LNCAP (cell line): ENCODE data around the gene YPEL1.

ENCODE experiments used
- TF ChIP-seq, protein P1 (sequence below): fragments of 450-650 bp; IDR thresholded peaks from 2 replicates; pipeline ENCODE4 v1.5.1; 2017; ENCODE audit warnings: mild to moderate bottlenecking

The YPEL1 gene

DNA sequence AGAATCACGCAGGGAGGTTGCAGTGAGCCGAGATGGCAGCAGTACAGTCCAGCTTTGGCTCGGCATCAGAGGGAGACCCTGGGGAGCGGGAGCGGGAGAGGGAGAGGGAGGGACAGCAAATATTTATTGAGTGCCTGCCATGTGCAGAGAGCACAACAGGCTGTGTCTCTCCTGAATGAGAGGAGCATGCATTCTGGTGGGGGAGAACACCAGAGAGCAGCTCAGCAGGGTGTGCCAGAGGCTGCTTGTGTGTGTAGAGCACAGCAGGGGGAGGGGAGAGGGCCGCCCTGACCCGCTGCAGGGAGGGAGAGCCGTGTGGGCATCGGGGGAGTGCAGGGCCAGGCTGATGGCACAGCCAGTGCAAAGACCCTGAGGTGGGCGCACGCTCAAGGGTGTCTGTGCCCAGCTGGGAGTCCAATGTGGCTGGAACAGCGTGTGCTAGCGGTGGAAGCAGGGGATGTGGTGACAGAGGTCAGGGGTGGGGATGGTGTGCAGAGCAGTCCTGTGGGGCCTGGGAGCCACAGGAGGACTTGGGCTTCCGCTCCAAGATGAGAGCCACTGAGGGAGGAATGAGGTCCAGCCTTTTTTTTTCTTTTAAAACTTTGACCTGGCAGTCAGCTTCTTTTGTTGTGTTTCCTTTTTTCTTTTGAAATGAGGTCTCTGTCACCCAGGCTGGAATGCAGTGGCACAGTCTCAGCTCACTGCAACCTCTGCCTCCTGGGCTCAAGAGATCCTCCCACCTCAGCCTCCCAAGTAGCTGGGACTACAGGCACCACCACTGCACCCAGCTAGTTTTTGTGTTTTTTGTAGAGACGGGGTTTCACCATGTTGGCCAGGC lies 57.8 kb downstream of the YPEL1 start:
- TF ChIP-seq, protein P1, sequence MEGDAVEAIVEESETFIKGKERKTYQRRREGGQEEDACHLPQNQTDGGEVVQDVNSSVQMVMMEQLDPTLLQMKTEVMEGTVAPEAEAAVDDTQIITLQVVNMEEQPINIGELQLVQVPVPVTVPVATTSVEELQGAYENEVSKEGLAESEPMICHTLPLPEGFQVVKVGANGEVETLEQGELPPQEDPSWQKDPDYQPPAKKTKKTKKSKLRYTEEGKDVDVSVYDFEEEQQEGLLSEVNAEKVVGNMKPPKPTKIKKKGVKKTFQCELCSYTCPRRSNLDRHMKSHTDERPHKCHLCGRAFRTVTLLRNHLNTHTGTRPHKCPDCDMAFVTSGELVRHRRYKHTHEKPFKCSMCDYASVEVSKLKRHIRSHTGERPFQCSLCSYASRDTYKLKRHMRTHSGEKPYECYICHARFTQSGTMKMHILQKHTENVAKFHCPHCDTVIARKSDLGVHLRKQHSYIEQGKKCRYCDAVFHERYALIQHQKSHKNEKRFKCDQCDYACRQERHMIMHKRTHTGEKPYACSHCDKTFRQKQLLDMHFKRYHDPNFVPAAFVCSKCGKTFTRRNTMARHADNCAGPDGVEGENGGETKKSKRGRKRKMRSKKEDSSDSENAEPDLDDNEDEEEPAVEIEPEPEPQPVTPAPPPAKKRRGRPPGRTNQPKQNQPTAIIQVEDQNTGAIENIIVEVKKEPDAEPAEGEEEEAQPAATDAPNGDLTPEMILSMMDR: no peak

DNA sequence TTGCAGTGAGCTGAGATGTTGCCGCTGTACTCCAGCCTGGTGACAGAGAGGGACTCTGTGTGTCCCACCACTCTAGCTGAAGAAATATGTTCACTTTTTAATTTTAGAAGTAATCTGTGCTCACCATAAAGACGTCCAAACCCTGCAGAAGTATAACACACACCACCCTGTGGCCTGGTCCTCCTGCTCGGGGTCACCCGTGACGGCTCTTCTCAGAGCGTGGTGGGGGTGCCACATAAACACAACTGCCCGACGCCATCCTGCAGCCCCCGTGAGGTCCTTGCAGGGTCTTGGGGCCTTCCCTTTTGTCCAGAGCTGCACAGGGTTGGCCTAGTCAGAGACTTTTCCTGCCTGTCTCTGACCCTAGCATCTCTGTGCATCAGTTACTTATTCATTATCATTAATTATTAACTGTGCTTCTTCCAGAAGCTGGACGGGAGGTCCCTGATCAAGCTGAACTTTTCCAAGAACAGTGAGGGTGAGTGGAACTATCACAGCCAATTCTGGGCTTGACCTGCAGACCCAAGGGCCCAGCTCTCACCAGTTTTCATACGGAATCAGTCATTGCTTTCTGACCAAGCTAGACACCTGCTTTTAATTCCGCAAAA lies 60.9 kb downstream of the YPEL1 start:
- TF ChIP-seq, protein P1: no peak

DNA sequence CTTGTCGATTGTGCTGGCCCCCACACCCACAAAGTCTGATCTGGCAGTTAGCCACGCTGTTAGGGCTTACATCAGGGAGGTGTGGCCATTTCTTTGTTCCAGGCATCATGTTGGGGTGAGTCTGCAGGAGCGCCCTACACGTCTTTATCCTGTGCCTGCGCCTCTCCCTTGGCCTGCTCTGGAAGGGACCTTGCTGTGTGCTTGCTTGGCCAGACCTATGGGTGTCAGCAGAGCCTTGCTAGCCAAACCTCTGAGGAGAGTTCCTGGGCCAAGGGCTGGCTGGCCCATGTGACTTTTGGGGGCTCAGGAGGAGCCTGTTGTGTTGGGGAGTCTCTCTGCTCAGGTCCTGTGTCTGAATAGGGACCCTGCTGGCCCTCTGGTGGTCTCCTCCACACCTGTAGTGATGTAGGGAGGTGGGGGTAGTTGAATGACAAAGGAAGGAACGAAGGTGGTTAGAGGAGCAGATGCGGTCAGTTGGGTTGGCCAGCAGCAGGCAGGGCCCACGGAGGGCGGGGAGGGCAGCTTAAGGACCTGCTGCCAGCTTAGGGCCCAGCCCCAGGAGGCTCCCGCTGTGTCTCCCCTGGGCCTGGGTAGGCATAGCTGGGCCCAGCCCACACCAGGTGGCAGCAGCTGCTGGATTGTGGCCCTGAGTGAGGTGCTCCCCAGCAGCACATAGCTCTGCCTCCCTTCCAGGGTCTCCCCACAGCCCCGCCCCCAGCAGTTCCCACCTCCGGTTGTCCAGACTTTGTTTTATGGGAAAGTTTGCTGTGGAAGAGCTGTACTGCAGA lies 61.9 kb downstream of the YPEL1 start:
- TF ChIP-seq, protein P1: no peak

DNA sequence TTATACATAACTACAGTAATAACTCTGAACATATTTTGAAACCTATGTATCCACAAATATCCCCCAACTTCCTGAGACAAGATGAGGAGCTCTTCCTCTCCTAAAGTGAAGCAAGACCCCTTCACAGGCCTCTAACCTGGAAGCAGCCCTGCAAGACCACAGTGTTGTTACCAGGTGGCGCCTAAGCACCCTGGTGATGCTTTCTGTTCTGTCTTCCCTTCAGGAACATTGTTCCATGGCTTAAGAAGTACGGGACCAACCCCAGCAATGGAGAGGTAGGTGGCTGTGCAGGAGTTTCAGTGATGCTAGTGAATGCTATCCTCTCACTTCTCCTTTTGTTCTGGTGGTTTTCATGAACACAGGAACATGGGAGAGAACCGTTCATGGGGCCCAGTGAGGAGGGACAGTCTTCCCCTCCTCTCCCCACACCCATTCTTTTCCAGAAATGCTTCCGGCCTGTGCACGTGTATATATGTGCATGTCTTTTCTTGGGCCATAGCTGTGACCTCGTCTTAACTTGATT lies 63.4 kb downstream of the YPEL1 start:
- TF ChIP-seq, protein P1: no peak

DNA sequence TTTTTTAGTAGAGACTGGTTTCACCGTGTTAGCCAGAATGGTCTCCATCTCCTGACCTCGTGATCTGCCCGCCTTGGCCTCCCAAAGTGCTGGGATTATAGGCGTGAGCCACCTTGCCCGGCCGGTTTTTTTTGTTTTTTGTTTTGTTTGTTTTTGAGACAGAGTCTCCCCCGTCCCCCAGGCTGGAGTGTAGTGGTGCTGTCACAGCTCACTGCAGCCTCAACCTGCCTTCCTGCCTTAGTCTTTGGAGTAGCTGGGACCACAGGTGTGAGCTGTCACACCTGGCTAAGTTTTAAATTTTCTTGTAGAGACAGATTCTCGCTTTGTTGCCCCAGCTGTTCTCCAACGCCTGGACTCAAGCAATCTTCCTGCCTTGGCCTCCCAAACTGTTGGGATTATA lies 66.6 kb downstream of the YPEL1 start:
- TF ChIP-seq, protein P1: no peak

DNA sequence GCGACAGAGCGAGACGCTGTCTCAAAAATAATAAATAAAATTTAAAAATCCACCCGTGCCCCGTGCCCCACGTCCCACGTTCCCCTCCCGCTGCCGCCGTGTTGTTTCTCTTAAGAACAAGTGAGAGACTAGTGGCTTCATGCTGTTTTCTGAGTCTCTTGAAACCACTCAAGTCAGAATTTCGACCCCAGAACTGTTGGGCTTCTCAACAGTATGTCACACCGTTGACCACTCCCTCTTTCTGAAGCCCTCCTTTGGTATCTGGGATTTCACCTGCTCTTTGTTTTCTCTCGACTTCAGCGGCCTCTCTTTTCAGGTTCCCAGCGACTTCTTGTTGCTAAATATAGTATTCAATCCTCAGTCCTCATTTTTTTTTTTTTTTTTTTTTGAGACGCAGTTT lies 68.8 kb downstream of the YPEL1 start:
- TF ChIP-seq, protein P1: no peak

DNA sequence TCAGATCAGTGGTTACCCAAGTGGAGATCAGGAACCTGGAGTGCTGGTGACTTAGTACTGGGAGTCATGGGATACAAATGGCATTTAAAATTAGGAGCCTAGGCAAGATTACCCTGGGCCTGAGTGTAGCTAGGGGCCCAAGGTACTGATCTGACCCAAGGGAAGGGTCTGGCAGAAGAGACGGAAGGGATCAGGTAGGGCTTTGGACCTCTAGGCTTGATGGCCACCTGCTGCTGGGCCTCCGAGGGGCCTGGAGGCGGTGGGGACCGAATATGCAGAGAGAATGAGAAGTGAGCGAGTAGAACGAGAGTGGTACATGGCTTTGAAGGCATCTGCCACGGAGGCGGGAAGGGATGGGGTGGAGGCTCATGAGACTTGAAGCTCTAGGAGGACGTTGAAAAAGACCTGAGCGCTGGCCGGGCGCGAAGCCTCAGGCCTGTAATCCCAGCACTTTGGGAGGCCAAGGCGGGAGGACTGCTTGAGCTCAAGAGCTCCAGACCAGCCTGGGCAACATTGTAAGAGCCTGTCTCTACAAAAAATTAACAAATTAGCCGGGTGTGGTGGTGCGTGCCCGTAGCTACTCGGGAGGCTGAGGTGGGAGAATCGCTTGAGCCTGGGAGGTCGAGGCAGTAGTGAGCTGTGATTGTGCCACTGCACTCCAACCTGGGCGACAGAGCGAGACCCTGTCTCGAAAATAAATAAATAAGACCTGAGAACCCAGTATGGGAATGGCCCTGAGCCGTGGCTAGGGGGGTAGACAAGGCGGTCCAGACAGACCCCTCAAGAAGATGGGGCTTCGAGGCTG lies 70.3 kb downstream of the YPEL1 start:
- TF ChIP-seq, protein P1: no peak
